Gastrocnemius medialis (tissue), 4 donors: ENCODE data around the gene TBR1. TPM values are rescaled to one million over a fixed set of nuclear protein-coding genes. Genes with fewer than 3 reads are reported as not detected.
A peak's percentile ranks its signal among the peaks of the same experiment; 100 is the strongest.

Experiments
- ATAC-seq, 2 donors: fragments of 150-250 bp; one replicate each; pipeline ENCODE4 v1.9.1; 2016
- DNase-seq, 2 donors: peaks; one replicate each; pipeline ENCODE4 v3.0.0-alpha.2; 2019
- H3K27ac ChIP-seq, 4 donors: fragments of 200-600 bp; sonication (generic); 1 replicate in 1 of 4; 2 replicates in 3 of 4; pipeline ENCODE4 v1.5.1; 2016 to 2018; ENCODE audit warnings: mild to moderate bottlenecking in 2 of 4, moderate library complexity in 1 of 4
- H3K27me3 ChIP-seq, 3 donors: fragments of 200-600 bp; sonication (generic) in 2 of 3; 1 replicate in 1 of 3; 2 replicates in 2 of 3; pipeline versions ENCODE4 v1.5.1 to v1.6.0; 2016 to 2019; ENCODE audit warnings: mild to moderate bottlenecking in 1 of 3, moderate library complexity in 1 of 3
- H3K36me3 ChIP-seq, 2 donors: fragments of 200-600 bp; sonication (generic) in 1 of 2; one replicate each; pipeline ENCODE4 v1.5.1; 2017 to 2018
- H3K4me1 ChIP-seq, 2 donors: fragments of 200-600 bp; sonication (generic) in 1 of 2; one replicate each; pipeline ENCODE4 v1.5.1; 2016 to 2017; ENCODE audit warnings: mild to moderate bottlenecking in 2 of 2
- H3K4me3 ChIP-seq, 4 donors: fragments of 200-600 bp; sonication (generic) in 3 of 4; 1 replicate in 1 of 4; 2 replicates in 3 of 4; pipeline ENCODE4 v1.5.1; 2016 to 2019; ENCODE audit warnings: mild to moderate bottlenecking in 2 of 4
- H3K9me3 ChIP-seq, 3 donors: fragments of 200-600 bp; sonication (generic) in 2 of 3; 1 replicate in 1 of 3; 2 replicates in 2 of 3; pipeline ENCODE4 v1.5.1; 2016 to 2019
- CTCF ChIP-seq, 5 experiments: fragments of 450-650 bp in 3 of 5; fragments of 200-600 bp in 2 of 5; sonication (generic) in 2 of 5; IDR thresholded peaks in 4 of 5; conservative IDR thresholded peaks in 1 of 5; 1 replicate in 4 of 5; 2 replicates in 1 of 5; pipeline ENCODE4 v1.5.1; 2016 to 2019; ENCODE audit warnings: antibody characterized with exemption in 5 of 5, mild to moderate bottlenecking in 3 of 5, moderate library complexity in 3 of 5
- POLR2A ChIP-seq, 2 donors: fragments of 450-650 bp; IDR thresholded peaks; one replicate each; pipeline ENCODE4 v1.6.1; 2017; ENCODE audit warnings: antibody characterized with exemption in 2 of 2, mild to moderate bottlenecking in 2 of 2, moderate library complexity in 2 of 2
- in situ Hi-C, 4 donors: fragments of 200-750 bp; cut with MboI; loops; one replicate each; pipeline versions ENCODE4 v1.15.0 to v1.8.0; 2017; ENCODE audit warnings: low sequenced_read_pairs in 4 of 4
- intact Hi-C: fragments of 100-400 bp; cut with DNase I; formaldehyde crosslinking; loops from one replicate; pipeline ENCODE4 v1.15.1; 2023; ENCODE audit warnings: low total_unique reads
- total RNA-seq, 4 donors: library from RNA; depleted of rRNA; stranded (reverse); fragments of >200 nt; gene quantifications; one replicate each; pipeline versions ENCODE4 v1.1.0 to v1.2.3, GENCODE V29; 2016

TBR1 gene
- not detected for total RNA-seq

GRCh38 chr2:161415987-161416707 lies at the start of gene TBR1:
TSS of gene TBR1 (plus strand) at chr2:161416297. CDS start at chr2:161416411, 114 bp downstream.
- ATAC-seq (no peak), DNase-seq (no peak)
- in situ Hi-C loops: no loop called here
- H3K4me1 ChIP-seq: peaks cover 23 to 24% of the 10 kb centered on the region in 2 donors
- no peaks in the 10 kb centered on the region for H3K36me3 ChIP-seq
- intact Hi-C loops: no loop called here
- H3K27me3 ChIP-seq: peaks cover 67 to 73% (median 67%) of the 10 kb centered on the region in 3 donors
- no peaks in the 10 kb centered on the region for H3K9me3 ChIP-seq
- H3K4me3 ChIP-seq: peak within 1 kb of the TSS in 2 of 4 donors; percentile 48 to 67
- TF ChIP-seq CTCF (IDR thresholded peaks at IDR 0.05 in 4 of 5, conservative IDR thresholded peaks at IDR 0.05 in 1 of 5): no peak
- TF ChIP-seq POLR2A (IDR thresholded peaks at IDR 0.05): no peak
- H3K27ac ChIP-seq: no peak within 1 kb of the TSS

- Histone ChIP-seq H3K4me1 (no peaks in the 10 kb centered on the region), H3K4me3 (no peak overlapping the region), H3K27ac (no peak overlapping the region), H3K36me3 (peaks cover 0 to 39% of the 10 kb centered on the region in 2 donors), H3K9me3 (peaks cover 0 to 4% (median 3%) of the 10 kb centered on the region in 3 donors), H3K27me3 (no peaks in the 10 kb centered on the region)
- TF ChIP-seq POLR2A (IDR thresholded peaks at IDR 0.05) (no peak), CTCF (IDR thresholded peaks at IDR 0.05 in 4 of 5, conservative IDR thresholded peaks at IDR 0.05 in 1 of 5) (no peak)
- no peak for DNase-seq
- in situ Hi-C loops (no loop called here), intact Hi-C loops (no loop called here)
- ATAC-seq: no peak
Observed at GRCh38 chr2:161367675-161368074, 48.4 kb upstream of the TBR1 start.

GRCh38 chr2:161369311-161369710 lies 46.8 kb upstream of the TBR1 start:
- in situ Hi-C loops: no loop called here
- H3K4me1 ChIP-seq: peaks cover 0 to 4% of the 10 kb centered on the region in 2 donors
- DNase-seq (no peak), ATAC-seq (no peak)
- peaks cover 0 to 40% of the 10 kb centered on the region in 2 donors for H3K36me3 ChIP-seq
- H3K27ac ChIP-seq: no peak overlapping the region
- H3K27me3 ChIP-seq: no peaks in the 10 kb centered on the region
- intact Hi-C loops: no loop called here
- no peaks in the 10 kb centered on the region for H3K9me3 ChIP-seq
- no peak for TF ChIP-seq CTCF (IDR thresholded peaks at IDR 0.05 in 4 of 5, conservative IDR thresholded peaks at IDR 0.05 in 1 of 5)
- TF ChIP-seq POLR2A (IDR thresholded peaks at IDR 0.05): no peak
- no peak overlapping the region for H3K4me3 ChIP-seq

- peaks cover 0 to 40% of the 10 kb centered on the region in 2 donors for H3K36me3 ChIP-seq
- no peak for ATAC-seq
Observed at GRCh38 chr2:161370981-161371380, 45.1 kb upstream of the TBR1 start.

More at GRCh38 chr2:161370981-161371380, 45.1 kb upstream of the TBR1 start:
- TF ChIP-seq CTCF (IDR thresholded peaks at IDR 0.05 in 4 of 5, conservative IDR thresholded peaks at IDR 0.05 in 1 of 5) (no peak), POLR2A (IDR thresholded peaks at IDR 0.05) (no peak)
- Histone ChIP-seq H3K9me3 (no peaks in the 10 kb centered on the region), H3K4me1 (peaks cover 0 to 4% of the 10 kb centered on the region in 2 donors), H3K27me3 (no peaks in the 10 kb centered on the region), H3K4me3 (no peak overlapping the region), H3K27ac (no peak overlapping the region)
- in situ Hi-C loops (no loop called here), intact Hi-C loops (no loop called here)
- no peak for DNase-seq
